ENCODE measurements around the gene LSP1. TPM values are rescaled to one million over a fixed set of nuclear protein-coding genes. Genes with fewer than 3 reads are reported as not detected.

LSP1 gene
- total and polyA plus RNA-seq, 8 donors: 9.8 to 239 (median 58.9) TPM

GRCh38 chr11:1928891-1929541 is 76.1 kb downstream of the LSP1 start:
- H3K27ac ChIP-seq: peak overlapping the region in 1 of 5 donors; percentile 56
- no peaks in the 10 kb centered on the region for H3K4me1 ChIP-seq
- peaks cover 0 to 29% (median 0%) of the 10 kb centered on the region in 3 donors for H3K27me3 ChIP-seq
- 85 to 92% (median 87%) methylated on average over 25 to 35 of the region's 35 CpGs for WGBS, 5 donors
- no peak for TF ChIP-seq POLR2AphosphoS5 (IDR thresholded peaks at IDR 0.05)
- no peak for TF ChIP-seq EP300 (IDR thresholded peaks at IDR 0.05)
- TF ChIP-seq CTCF (IDR thresholded peaks at IDR 0.05): no peak
- TF ChIP-seq POLR2A (IDR thresholded peaks at IDR 0.05): no peak
- no peak for DNase-seq
- H3K36me3 ChIP-seq: no peaks in the 10 kb centered on the region
- intact Hi-C loops (cut with DNase I; ENCODE audit: low total_unique reads): no loop called here
- H3K9me3 ChIP-seq: no peaks in the 10 kb centered on the region
- no peak overlapping the region for H3K4me3 ChIP-seq

DNA sequence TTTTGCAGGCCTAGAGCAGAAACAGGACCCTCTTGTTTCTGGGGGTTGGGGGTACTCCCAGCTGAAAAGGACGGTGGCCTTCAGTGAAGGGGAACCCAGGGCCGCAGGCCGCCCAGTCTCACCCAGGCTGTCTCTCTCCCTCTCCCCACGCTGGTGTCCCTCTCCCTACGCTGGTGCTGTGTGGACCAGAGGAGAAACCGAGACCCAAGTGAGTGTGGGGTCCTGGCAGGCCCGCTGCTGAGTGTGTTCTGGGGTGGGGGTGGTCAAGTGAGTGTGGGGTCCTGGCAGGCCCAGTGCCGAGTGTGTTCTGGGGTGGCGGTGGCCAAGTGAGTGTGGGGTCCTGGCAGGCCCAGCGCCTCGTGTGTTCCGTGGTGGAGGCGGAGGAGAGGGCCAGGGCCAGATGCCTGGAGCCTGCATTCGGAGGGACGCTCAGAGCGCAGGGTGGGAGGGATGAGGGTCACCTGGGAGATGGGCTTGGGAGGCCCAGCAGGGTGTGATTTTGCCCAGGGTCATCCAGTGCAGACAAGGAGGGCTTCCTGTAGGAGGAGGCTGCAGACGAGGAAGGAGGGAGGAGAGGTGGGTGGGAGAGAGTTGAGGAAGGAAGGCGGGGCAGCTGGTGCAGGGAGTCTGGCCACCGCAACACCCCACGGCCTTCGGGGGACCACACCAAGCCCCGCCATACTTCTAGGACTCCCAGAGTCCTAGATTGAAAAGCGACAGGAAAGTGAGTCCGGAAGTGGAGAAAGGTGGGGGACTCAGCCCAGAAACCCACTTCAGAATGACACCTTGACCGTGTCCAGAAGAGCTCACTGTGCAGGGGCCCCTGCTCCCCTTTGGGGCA is 77.0 kb downstream of the LSP1 start:
- DNase-seq: no peak
- no peaks in the 10 kb centered on the region for H3K4me1 ChIP-seq
- peak overlapping the region in 1 of 5 donors; percentile 56 for H3K27ac ChIP-seq
- intact Hi-C loops (cut with DNase I; ENCODE audit: low total_unique reads): no loop called here
- no peaks in the 10 kb centered on the region for H3K36me3 ChIP-seq
- WGBS, 5 donors: 76 to 90% (median 86%) methylated on average over 23 to 25 of the region's 25 CpGs
- H3K9me3 ChIP-seq: no peaks in the 10 kb centered on the region
- peaks cover 0 to 21% (median 0%) of the 10 kb centered on the region in 3 donors for H3K27me3 ChIP-seq
- no peak for TF ChIP-seq POLR2A (IDR thresholded peaks at IDR 0.05)
- no peak for TF ChIP-seq EP300 (IDR thresholded peaks at IDR 0.05)
- TF ChIP-seq CTCF (IDR thresholded peaks at IDR 0.05): no peak
- no peak for TF ChIP-seq POLR2AphosphoS5 (IDR thresholded peaks at IDR 0.05)
- H3K4me3 ChIP-seq: no peak overlapping the region

DNA sequence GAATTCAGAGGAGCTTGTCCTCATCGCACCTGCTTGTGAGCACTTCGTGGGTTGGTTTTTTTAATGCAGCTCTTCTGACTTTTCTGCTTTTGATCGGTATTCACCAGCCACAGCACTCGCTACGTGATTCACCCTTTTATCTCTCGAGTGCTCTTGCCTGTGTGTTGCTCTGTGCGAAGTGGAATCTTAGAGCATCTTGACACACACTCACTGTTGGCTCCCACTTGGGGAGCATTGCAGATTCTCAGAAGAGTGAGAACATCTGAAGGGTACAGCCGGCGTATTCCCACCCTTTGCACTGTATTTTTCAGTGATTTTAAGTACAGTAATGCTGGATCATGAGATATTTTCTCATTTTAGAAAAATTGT is 77.6 kb downstream of the LSP1 start:
- H3K36me3 ChIP-seq: no peaks in the 10 kb centered on the region
- TF ChIP-seq POLR2A (IDR thresholded peaks at IDR 0.05) (no peak), EP300 (IDR thresholded peaks at IDR 0.05) (no peak), CTCF (IDR thresholded peaks at IDR 0.05) (no peak), POLR2AphosphoS5 (IDR thresholded peaks at IDR 0.05) (no peak)
- peak overlapping the region in 1 of 5 donors; percentile 56 for H3K27ac ChIP-seq
- no peak for DNase-seq
- no peaks in the 10 kb centered on the region for H3K9me3 ChIP-seq
- no peaks in the 10 kb centered on the region for H3K4me1 ChIP-seq
- no peak overlapping the region for H3K4me3 ChIP-seq
- 76 to 83% (median 79%) methylated on average over 9 of the region's 9 CpGs for WGBS, 5 donors
- intact Hi-C loops (cut with DNase I; ENCODE audit: low total_unique reads): no loop called here
- H3K27me3 ChIP-seq: peaks cover 0 to 18% (median 0%) of the 10 kb centered on the region in 3 donors

GRCh38 chr11:1931341-1932104 is 78.6 kb downstream of the LSP1 start:
- no peaks in the 10 kb centered on the region for H3K9me3 ChIP-seq
- TF ChIP-seq POLR2AphosphoS5 (IDR thresholded peaks at IDR 0.05) (no peak), POLR2A (IDR thresholded peaks at IDR 0.05) (no peak), CTCF (IDR thresholded peaks at IDR 0.05) (no peak), EP300 (IDR thresholded peaks at IDR 0.05) (no peak)
- H3K36me3 ChIP-seq: no peaks in the 10 kb centered on the region
- peak in 1 of 2 donors; percentile 75 for DNase-seq
- intact Hi-C loops (cut with DNase I; ENCODE audit: low total_unique reads): no loop called here
- peaks cover 0 to 15% (median 0%) of the 10 kb centered on the region in 3 donors for H3K27me3 ChIP-seq
- no peaks in the 10 kb centered on the region for H3K4me1 ChIP-seq
- WGBS, 5 donors: 45 to 56% (median 50%) methylated on average over 18 of the region's 18 CpGs
- no peak overlapping the region for H3K4me3 ChIP-seq
- H3K27ac ChIP-seq: peak overlapping the region in 2 of 5 donors; percentile 38 to 67

Measured in stomach (tissue), 9 donors.